ENCODE results near the gene RNASE12.

Gene RNASE12

GRCh38 chr14:20631880-20632389, 40.8 kb upstream of the RNASE12 start (continued):
- TF ChIP-seq REST (tag by site-specific recombination; IDR thresholded peaks at IDR 0.05) = peak; percentile 96
- TF ChIP-seq KLF8 (tag by site-specific recombination; IDR thresholded peaks at IDR 0.05) = no peak
- TF ChIP-seq ZNF223 (tag by site-specific recombination; IDR thresholded peaks at IDR 0.05) = no peak
- no peak for TF ChIP-seq SP3 (tag by site-specific recombination; IDR thresholded peaks at IDR 0.05)
- TF ChIP-seq ZNF544 (tag by site-specific recombination; IDR thresholded peaks at IDR 0.05) = no peak

GRCh38 chr14:20631023-20631879, 40.1 kb upstream of the RNASE12 start:
- H3K4me1 ChIP-seq (ENCODE audit: control insufficient read depth, insufficient read depth, low read length) = no peaks in the 10 kb centered on the region
- TF ChIP-seq ZNF548 (tag by site-specific recombination; IDR thresholded peaks at IDR 0.05) (no peak), ZIC2 (tag by site-specific recombination; IDR thresholded peaks at IDR 0.05) (no peak), ZNF341 (tag by site-specific recombination; IDR thresholded peaks at IDR 0.05; ENCODE audit: low read depth) (no peak), PRDM6 (tag by site-specific recombination; IDR thresholded peaks at IDR 0.05) (peak; percentile 44; the same call in 1 of the 2 replicates), HOXD13 (CRISPR knock-in tag; IDR thresholded peaks at IDR 0.05; ENCODE audit: borderline replicate concordance) (no peak), KLF10 (tag by site-specific recombination; IDR thresholded peaks at IDR 0.05) (peak; percentile 46; the same call in 1 of the 2 replicates), BCL11A (tag by site-specific recombination; IDR thresholded peaks at IDR 0.05; ENCODE audit: low read depth) (no peak), ZNF366 (tag by site-specific recombination; conservative IDR thresholded peaks at IDR 0.05) (peak; percentile 6; the same call in 1 of the 2 replicates), ZNF510 (tag by site-specific recombination; IDR thresholded peaks at IDR 0.05; ENCODE audit: insufficient replicate concordance) (peak; percentile 6), IKZF3 (tag by site-specific recombination; IDR thresholded peaks at IDR 0.05) (peak; percentile 38; the same call in 1 of the 2 replicates), ZNF423 (tag by site-specific recombination; IDR thresholded peaks at IDR 0.05) (no peak), ZNF791 (tag by site-specific recombination; IDR thresholded peaks at IDR 0.05) (no peak), ZNF664 (tag by site-specific recombination; IDR thresholded peaks at IDR 0.05) (no peak), ZFP37 (tag by site-specific recombination; IDR thresholded peaks at IDR 0.05) (no peak), ZBTB10 (tag by site-specific recombination; IDR thresholded peaks at IDR 0.05) (0 out of 2 replicates have a peak, but pooled peaks have one; percentile 34), ZNF792 (tag by site-specific recombination; IDR thresholded peaks at IDR 0.05) (peak; percentile 48; the same call in 1 of the 2 replicates), ZNF549 (tag by site-specific recombination; IDR thresholded peaks at IDR 0.05) (no peak), ZNF837 (tag by site-specific recombination; IDR thresholded peaks at IDR 0.05) (no peak), ZNF449 (tag by site-specific recombination; IDR thresholded peaks at IDR 0.05) (0 out of 2 replicates have a peak, but pooled peaks have one; percentile 15), ZNF211 (tag by site-specific recombination; IDR thresholded peaks at IDR 0.05; ENCODE audit: low read depth) (no peak), ZNF660 (tag by site-specific recombination; IDR thresholded peaks at IDR 0.05) (peak; percentile 98)

More at GRCh38 chr14:20631023-20631879, 40.1 kb upstream of the RNASE12 start:
- H3K4me3 ChIP-seq (ENCODE audit: low read depth, low read length) = peak overlapping the region; percentile 65
- peak overlapping the region; percentile 44 for H3K27ac ChIP-seq (ENCODE audit: extremely low read depth, low read depth, low read length)
- no peaks in the 10 kb centered on the region for H3K36me3 ChIP-seq (ENCODE audit: control insufficient read depth in 2 of 2, insufficient read depth in 1 of 2, low read length in 2 of 2)
- ChIA-PET POLR2A (interaction anchor here (0.7 to 3.3 kb wide), 6 partner anchors 18 to 340 kb away, joined by 3 to 40 read pairs (median 7); partner anchors contain the start of genes PARP2 and RNASE4), CTCF (interaction anchor here (0.7 to 2.7 kb wide), 10 partner anchors 18 to 323 kb away, joined by 3 to 22 read pairs (median 4); no protein-coding TSS in a partner anchor)
- no peaks in the 10 kb centered on the region for H3K9me3 ChIP-seq (ENCODE audit: control insufficient read depth, insufficient read depth, low read depth, low read length)

Measured in HEK293 (cell line).